ENCODE data around the gene PDE4B.

The PDE4B gene

DNA sequence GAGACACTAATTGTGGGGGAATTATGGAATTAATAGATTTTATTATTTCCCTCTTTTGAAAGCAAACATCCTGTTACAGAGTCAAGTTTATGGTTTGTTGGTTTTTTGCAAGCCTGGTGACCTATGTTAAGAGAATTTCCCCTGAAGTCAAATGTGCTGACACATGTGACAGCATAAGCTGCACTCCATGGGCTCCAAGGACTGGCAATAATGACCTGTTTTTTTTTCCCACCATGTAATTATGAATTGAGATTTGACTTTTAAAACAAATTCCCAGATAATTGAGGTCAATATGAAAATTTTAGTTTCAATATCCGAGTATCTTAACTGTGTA is 498.8 kb downstream of the PDE4B start:
- intact Hi-C loops (cut with DNase I), result loop anchor here (10.0 kb wide), 1 partner anchor 53 kb away; no protein-coding TSS in a partner anchor
- DNase-seq, result no peak

DNA sequence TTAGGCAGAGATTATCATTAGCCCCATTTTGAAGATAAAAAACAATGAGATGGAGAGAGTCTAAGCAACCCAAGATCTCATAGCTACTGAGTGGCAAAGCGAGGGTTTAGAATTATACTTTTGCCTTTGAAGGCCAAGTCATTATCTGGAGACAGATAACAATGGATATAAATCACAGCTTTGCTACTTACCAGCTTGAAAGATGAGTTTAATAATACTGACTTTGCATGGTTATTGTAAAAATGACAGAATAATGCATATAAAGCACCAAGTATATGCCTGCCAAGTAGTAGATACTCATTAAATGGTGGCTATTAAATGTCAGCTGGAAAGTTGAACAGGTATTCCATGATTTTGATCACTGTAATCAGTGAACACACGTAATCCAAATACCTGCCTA is 499.6 kb downstream of the PDE4B start:
- intact Hi-C loops (cut with DNase I), result loop anchor here (10.0 kb wide), 1 partner anchor 52 kb away; no protein-coding TSS in a partner anchor
- no peak for DNase-seq

DNA sequence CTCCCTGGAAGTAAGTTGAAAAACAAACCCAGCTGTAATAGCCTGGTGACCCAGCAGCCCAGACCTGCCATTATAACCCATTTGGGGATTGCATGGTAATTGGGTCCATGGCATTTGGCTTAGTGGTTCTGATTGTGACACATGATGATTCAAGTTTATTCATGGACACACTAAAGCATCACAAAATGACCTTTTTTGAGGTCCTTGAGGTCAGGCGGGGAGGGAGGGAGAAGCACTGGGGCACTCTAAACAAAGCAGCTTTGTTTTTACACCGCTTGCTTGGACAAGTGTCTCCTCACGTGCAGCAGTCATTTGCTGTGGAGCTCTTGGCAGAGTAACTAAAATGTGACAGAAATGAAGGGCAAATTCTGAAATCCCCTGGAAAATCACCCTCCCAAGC is 500.2 kb downstream of the PDE4B start:
- peak in 7 of 10 donors; percentile 29 to 90 (median 66) for DNase-seq
- intact Hi-C loops (cut with DNase I), result loop anchor here (10.0 kb wide), 1 partner anchor 52 kb away; no protein-coding TSS in a partner anchor

- DNase-seq, result no peak
- intact Hi-C loops (cut with DNase I), result loop anchor here (10.0 kb wide), 1 partner anchor 50 kb away; no protein-coding TSS in a partner anchor
These were observed 502.1 kb downstream of the PDE4B start for GRCh38 chr1:66294707-66295370.

GRCh38 chr1:66295803-66296202 is 503.1 kb downstream of the PDE4B start:
- intact Hi-C loops (cut with DNase I), result loop anchor here (10.0 kb wide), 1 partner anchor 49 kb away; no protein-coding TSS in a partner anchor
- DNase-seq, result no peak

DNA sequence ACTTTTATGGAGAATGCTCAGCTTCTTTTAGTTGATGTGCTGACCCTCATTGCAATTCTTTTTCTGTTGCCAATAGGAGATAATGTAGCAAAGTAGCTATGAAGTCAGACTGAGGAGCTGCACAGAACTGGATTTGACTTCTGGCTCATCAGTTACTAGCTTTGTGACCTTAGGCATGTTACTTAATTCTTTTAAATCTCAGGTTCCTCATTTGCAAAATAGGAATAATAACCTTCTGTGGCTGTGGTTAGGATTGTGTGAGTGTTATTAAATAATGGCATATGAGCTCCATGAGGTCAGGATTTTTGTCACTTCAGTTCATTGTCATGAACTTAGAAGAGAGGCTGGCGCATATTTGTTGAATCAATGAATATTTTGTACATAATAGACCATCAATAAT is 503.7 kb downstream of the PDE4B start:
- intact Hi-C loops (cut with DNase I), result loop anchor here (10.0 kb wide), 1 partner anchor 48 kb away; no protein-coding TSS in a partner anchor

DNA sequence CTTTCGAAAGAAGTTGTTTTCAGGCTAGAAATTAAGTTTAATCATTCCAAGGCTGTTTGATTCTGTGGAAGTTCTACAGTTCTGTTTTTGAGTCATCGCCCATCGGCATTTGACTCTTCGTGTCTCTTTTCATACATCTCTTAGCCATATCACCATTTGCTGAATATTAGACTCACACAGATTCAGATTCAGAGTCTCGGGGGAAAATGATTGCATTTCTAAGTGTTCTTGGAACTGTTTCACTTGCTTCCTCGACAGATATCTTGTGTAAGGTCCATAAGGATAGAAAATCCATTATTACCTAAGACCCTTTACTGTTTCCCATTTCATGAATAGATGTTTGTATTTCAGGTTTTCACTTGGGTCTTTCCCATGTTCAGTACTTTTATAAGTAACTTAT is 504.3 kb downstream of the PDE4B start:
- DNase-seq, result no peak
- intact Hi-C loops (cut with DNase I), result loop anchor here (10.0 kb wide), 1 partner anchor 48 kb away; no protein-coding TSS in a partner anchor

More for the DNA sequence above, 503.7 kb downstream of the PDE4B start:
- DNase-seq, result no peak

GRCh38 chr1:66298464-66298863 is 505.8 kb downstream of the PDE4B start:
- intact Hi-C loops (cut with DNase I), result loop anchor here (10.0 kb wide), 1 partner anchor 46 kb away; no protein-coding TSS in a partner anchor
- DNase-seq, result no peak

- intact Hi-C loops (cut with DNase I), result no loop called here
- DNase-seq, result no peak
These were observed 507.7 kb downstream of the PDE4B start for GRCh38 chr1:66300280-66300971.

- no peak for DNase-seq
- intact Hi-C loops (cut with DNase I), result no loop called here
These were observed 508.3 kb downstream of the PDE4B start for GRCh38 chr1:66300972-66301451.

GRCh38 chr1:66302184-66302742 is 509.6 kb downstream of the PDE4B start:
- intact Hi-C loops (cut with DNase I), result no loop called here
- DNase-seq, result no peak

DNA sequence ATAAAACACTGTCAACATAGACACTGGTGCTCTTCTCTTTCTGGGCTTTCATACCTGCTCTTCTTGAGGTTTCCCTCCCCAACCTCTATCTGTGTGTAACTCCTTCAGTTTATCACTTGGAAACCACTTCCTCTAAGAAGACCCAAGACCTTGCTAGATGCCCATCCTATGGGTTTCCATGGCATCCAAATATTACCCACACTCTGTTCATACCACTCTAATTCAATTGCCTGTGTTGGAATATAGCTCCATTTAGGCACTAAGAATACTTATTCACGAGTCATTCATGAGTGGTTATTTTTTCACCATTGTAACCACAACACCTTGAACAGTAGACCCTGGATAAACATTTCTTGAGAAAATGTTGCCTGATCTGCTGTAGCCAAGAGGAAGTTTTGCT is 510.1 kb downstream of the PDE4B start:
- intact Hi-C loops (cut with DNase I), result no loop called here
- no peak for DNase-seq

DNA sequence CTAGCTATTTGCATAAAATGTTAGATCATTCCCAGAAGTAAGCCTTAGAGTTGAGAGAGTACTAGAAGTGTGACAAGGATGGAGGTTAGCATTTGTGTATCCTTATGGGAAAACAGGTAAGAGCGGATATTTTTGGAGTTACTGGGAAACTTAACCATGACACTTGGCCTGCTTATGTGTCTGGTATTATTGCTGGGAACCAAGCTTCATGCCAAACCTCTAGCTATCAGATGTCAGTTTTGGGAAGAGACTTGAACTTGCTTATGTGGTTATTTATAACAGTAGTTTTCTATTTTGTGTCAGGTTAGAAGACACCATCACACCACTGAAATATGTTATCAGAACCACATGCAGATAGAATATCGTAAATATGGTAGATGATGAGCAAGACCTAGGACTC is 511.0 kb downstream of the PDE4B start:
- no peak for DNase-seq
- intact Hi-C loops (cut with DNase I), result no loop called here

DNA sequence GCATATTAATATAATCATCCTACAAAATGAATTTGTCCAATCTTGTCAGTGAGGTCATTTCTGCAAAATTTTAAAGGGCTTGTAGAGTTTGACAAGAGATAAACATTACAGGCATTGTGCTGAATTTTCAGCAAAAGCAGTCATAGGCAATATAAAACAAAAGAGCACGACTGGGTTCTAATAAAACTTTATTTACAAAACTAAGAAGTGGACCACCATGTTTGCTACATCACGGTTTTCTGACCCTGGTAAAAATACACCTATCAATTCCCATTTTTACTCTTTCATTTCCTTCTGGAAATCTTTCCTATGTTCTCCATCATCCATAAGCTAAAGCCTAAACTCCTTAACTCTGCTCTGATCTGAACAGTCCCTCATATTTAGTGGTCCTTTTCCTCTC is 511.4 kb downstream of the PDE4B start:
- intact Hi-C loops (cut with DNase I), result no loop called here
- no peak for DNase-seq

DNA sequence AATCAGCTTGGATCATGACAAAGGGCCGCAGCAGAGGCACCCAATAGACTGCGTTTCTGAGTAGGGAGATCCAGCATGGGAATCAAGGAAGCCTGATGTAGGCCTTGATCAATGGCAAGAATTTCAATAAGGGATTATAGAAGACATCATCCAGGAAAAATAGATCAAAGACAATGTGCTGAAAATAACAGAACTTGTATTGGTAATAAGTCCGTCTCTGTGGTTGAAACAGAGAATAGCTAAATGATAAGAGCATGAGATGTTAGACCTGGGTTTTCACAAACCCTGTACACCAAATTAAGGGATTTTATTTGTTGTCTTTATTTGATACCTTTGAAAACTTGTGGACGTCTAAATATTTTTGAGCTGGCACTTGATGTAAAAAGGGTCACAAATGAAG is 513.2 kb downstream of the PDE4B start:
- no peak for DNase-seq

GRCh38 chr1:66309006-66309741 is 516.5 kb downstream of the PDE4B start:
- intact Hi-C loops (cut with DNase I), result no loop called here
- DNase-seq, result no peak

More for the DNA sequence above, 513.2 kb downstream of the PDE4B start:
- intact Hi-C loops (cut with DNase I), result no loop called here

DNA sequence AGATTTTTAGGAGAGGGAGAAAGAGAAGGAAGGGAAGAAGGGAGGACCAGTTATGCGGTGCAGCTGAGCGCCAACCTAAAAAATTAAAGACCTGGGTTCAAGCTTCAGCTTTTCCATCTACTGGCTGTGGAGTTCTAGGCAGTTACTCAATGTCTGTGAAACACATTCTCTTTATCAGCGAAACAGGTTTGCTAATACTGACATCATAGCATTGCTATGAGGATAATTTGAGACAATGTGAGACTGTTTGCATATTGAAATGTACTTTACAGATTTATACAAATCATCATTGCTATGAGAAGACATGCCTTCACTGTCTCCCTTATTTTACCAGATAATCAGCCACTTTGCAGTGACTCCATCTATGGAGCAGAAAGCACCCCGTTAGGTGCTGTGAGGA is 518.4 kb downstream of the PDE4B start:
- DNase-seq, result no peak
- intact Hi-C loops (cut with DNase I), result no loop called here

GRCh38 chr1:66311628-66312027 is 518.9 kb downstream of the PDE4B start:
- intact Hi-C loops (cut with DNase I), result no loop called here
- DNase-seq, result no peak

GRCh38 chr1:66312271-66312990 is 519.7 kb downstream of the PDE4B start:
- intact Hi-C loops (cut with DNase I), result no loop called here
- DNase-seq, result no peak

GRCh38 chr1:66313429-66313828 is 520.7 kb downstream of the PDE4B start:
- DNase-seq, result no peak
- intact Hi-C loops (cut with DNase I), result no loop called here

Data from posterior cingulate gyrus (tissue), 11 donors.